Measurements from ENCODE around the gene OR2C1. TPM values are rescaled to one million over a fixed set of nuclear protein-coding genes. Genes with fewer than 3 reads are reported as not detected.

Gene OR2C1
- total RNA-seq, 6 donors from 2014 or later, result 0.39 to 0.46 TPM; not detected in 4

- H3K36me3 ChIP-seq, result peaks cover 13 to 43% (median 30%) of the 10 kb centered on the region in 4 donors
- peak; percentile 98 to 100 for DNase-seq
- ATAC-seq (ENCODE audit: low FRiP score in 2 of 2), result peak; percentile 99 to 100
- peaks cover 13 to 28% (median 19%) of the 10 kb centered on the region in 4 donors for H3K4me1 ChIP-seq
- H3K27ac ChIP-seq, result peak within 1 kb of the TSS; percentile 79 to 92 (median 91)
- peaks cover 9 to 26% (median 16%) of the 10 kb centered on the region in 4 donors for H3K9me3 ChIP-seq
- H3K27me3 ChIP-seq, result no peaks in the 10 kb centered on the region
- TF ChIP-seq CTCF (IDR thresholded peaks at IDR 0.05) (peak in 5 of 6 experiments; percentile 5 to 41 (median 10)), POLR2AphosphoS5 (IDR thresholded peaks at IDR 0.05) (peak; percentile 76 to 93), POLR2A (IDR thresholded peaks at IDR 0.05) (peak in 2 of 4 donors; percentile 76 to 85), EP300 (IDR thresholded peaks at IDR 0.05) (no peak)
- H3K4me3 ChIP-seq, result peak within 1 kb of the TSS; percentile 77 to 93 (median 80)
- whole genome bisulfite sequencing, 2 donors, result 1% methylated on average over 21 to 34 of the region's 95 CpGs
Observed at GRCh38 chr16:3400779-3401688, 45.3 kb downstream of the OR2C1 start, which contains the start of the genes ZNF174 and ZSCAN32. Gene ZNF174, plus strand, starts transcription at chr16:3401215. Its CDS starts 790 bp downstream, at chr16:3402005. Gene ZSCAN32, minus strand, starts transcription at chr16:3401004. Its CDS starts 3,447 bp downstream, at chr16:3397557.

GRCh38 chr16:3401719-3402397 lies 46.2 kb downstream of the OR2C1 start:
- Histone ChIP-seq H3K4me1 (peaks cover 13 to 28% (median 19%) of the 10 kb centered on the region in 4 donors), H3K27ac (peak overlapping the region; percentile 79 to 92 (median 90)), H3K36me3 (peaks cover 16 to 45% (median 32%) of the 10 kb centered on the region in 4 donors), H3K9me3 (peaks cover 17 to 31% (median 22%) of the 10 kb centered on the region in 4 donors), H3K4me3 (peak overlapping the region; percentile 77 to 93 (median 80)), H3K27me3 (no peaks in the 10 kb centered on the region)
- 25 to 37% methylated on average over 17 of the region's 17 CpGs for WGBS, 2 donors
- TF ChIP-seq EP300 (IDR thresholded peaks at IDR 0.05), result no peak
- TF ChIP-seq CTCF (IDR thresholded peaks at IDR 0.05), result no peak
- no peak for TF ChIP-seq POLR2A (IDR thresholded peaks at IDR 0.05)
- no peak for TF ChIP-seq POLR2AphosphoS5 (IDR thresholded peaks at IDR 0.05)
- no peak for DNase-seq
- ATAC-seq (ENCODE audit: low FRiP score in 2 of 2), result no peak

Other genes starting within 250 kb of the OR2C1 start
- 10 to 100 TPM; 13.8 to 25.2 (median 16.8) TPM for gene ZNF205, start 243.3 kb upstream of the OR2C1 start, total RNA-seq
- 10 to 100 TPM in 4 of 6 donors, 1 to 10 TPM in 2; 4.2 to 20.3 (median 11.6) TPM for gene ZNF213, start 220.9 kb upstream of the OR2C1 start, total RNA-seq
- not detected for gene OR1F1, start 167.7 kb upstream of the OR2C1 start, total RNA-seq
- gene ZNF200, start 120.7 kb upstream of the OR2C1 start, total RNA-seq, result 1 to 10 TPM; 6.4 to 9.5 (median 7.8) TPM
- 10 to 100 TPM in 5 of 6 donors, 1 to 10 TPM in 1; 9.1 to 18.9 (median 12.3) TPM for gene MEFV, start 99.3 kb upstream of the OR2C1 start, total RNA-seq
- 10 to 100 TPM; 19.6 to 48.2 (median 32.2) TPM for gene ZNF263, start 72.4 kb upstream of the OR2C1 start, total RNA-seq
- gene TIGD7, start 50.5 kb upstream of the OR2C1 start, total RNA-seq, result 1 to 10 TPM; 1.3 to 6.0 (median 4.0) TPM
- gene ZNF75A, start 50.4 kb upstream of the OR2C1 start, total RNA-seq, result 10 to 100 TPM; 21.5 to 69.1 (median 25.9) TPM
- 10 to 100 TPM in 5 of 6 donors, 1 to 10 TPM in 1; 7.5 to 25.0 (median 14.0) TPM for gene ZSCAN32, start 45.1 kb downstream of the OR2C1 start, total RNA-seq
- gene ZNF174, start 45.3 kb downstream of the OR2C1 start, total RNA-seq, result 10 to 100 TPM in 4 of 6 donors, 1 to 10 TPM in 2; 9.0 to 30.4 (median 10.6) TPM
- gene ZNF597, start 87.6 kb downstream of the OR2C1 start, total RNA-seq, result 1 to 10 TPM in 5 of 6 donors, under 1 TPM in 1; 0.78 to 7.7 (median 4.6) TPM
- gene NAA60, start 87.8 kb downstream of the OR2C1 start, total RNA-seq, result 10 to 100 TPM; 33.0 to 77.5 (median 54.6) TPM
- gene C16orf90, start 139.6 kb downstream of the OR2C1 start, total RNA-seq, result not detected
- gene CLUAP1, start 145.1 kb downstream of the OR2C1 start, total RNA-seq, result 10 to 100 TPM; 12.8 to 40.8 (median 18.4) TPM
- 10 to 100 TPM in 1 of 6 donors, 1 to 10 TPM in 5; 2.6 to 19.9 (median 3.9) TPM for gene NLRC3, start 221.5 kb downstream of the OR2C1 start, total RNA-seq